GM21526 (cell line): ENCODE results near the gene FAM131A.

Experiments used
- ATAC-seq: cut with Tn5 transposase; IDR thresholded peaks from one replicate; pipeline ENCODE4 v1.9.1; 2021; ENCODE audit warnings: moderate library complexity; ENCODE audit not compliant: unreplicated experiment, low FRiP score

The FAM131A gene

GRCh38 chr3:184388936-184389230 is 51.5 kb downstream of the FAM131A start:
- no peak for ATAC-seq

- ATAC-seq, result no peak
Observed at GRCh38 chr3:184389384-184389783, 52.0 kb downstream of the FAM131A start.

GRCh38 chr3:184389935-184390528 is 52.6 kb downstream of the FAM131A start:
- no peak for ATAC-seq

- ATAC-seq, result no peak
Observed at GRCh38 chr3:184391266-184391665, 53.9 kb downstream of the FAM131A start.

- ATAC-seq, result no peak
Observed at GRCh38 chr3:184395320-184395660, 57.9 kb downstream of the FAM131A start.
